Tibial nerve (tissue), 4 donors: ENCODE results near the gene GFRA4.
A peak's percentile ranks its signal among the peaks of the same experiment; 100 is the strongest.

ENCODE experiments used
- CTCF ChIP-seq, 5 experiments: fragments of 200-600 bp in 3 of 5; fragments of 450-650 bp in 2 of 5; sonication (generic) in 3 of 5; IDR thresholded peaks; one replicate each; pipeline ENCODE4 v1.5.1; 2016 to 2019; ENCODE audit warnings: antibody characterized with exemption in 5 of 5, mild to moderate bottlenecking in 3 of 5, moderate library complexity in 2 of 5
- EP300 ChIP-seq, 2 donors: sonication (generic); formaldehyde crosslinking; IDR thresholded peaks; one replicate each; pipeline ENCODE4 v1.6.1; 2017; ENCODE audit warnings: antibody characterized with exemption in 2 of 2, mild to moderate bottlenecking in 1 of 2
- POLR2A ChIP-seq, 2 donors: fragments of 450-650 bp; IDR thresholded peaks; one replicate each; pipeline ENCODE4 v1.6.1; 2017; ENCODE audit warnings: antibody characterized with exemption in 2 of 2, mild to moderate bottlenecking in 2 of 2, moderate library complexity in 2 of 2

DNA sequence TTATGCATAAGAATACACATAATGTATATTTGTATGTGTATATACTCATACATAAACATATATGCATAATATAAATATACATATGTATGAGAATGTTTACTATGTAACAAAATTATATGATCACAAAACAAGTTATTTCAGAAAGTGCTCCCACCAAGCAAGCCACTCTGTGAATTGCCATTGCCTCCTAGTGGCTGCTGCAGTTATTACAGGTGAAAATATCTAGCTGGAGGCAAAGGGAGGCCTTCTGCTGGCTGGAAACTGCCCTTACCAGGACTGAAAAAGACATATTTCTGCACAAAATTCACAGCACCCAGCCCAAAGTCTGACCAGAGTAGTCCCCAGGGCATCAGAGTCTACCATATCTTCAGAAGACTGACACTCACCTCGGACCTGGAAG lies 33.0 kb upstream of the GFRA4 start:
- peak in 1 of 5 experiments; percentile 9 for TF ChIP-seq CTCF (IDR thresholded peaks at IDR 0.05)
- no peak for TF ChIP-seq POLR2A (IDR thresholded peaks at IDR 0.05)
- no peak for TF ChIP-seq EP300 (IDR thresholded peaks at IDR 0.05)
